K562 (cell line): ENCODE results near the gene PREP. TPM values are rescaled to one million over a fixed set of nuclear protein-coding genes. Genes with fewer than 3 reads are reported as not detected.

ENCODE experiments used
- ATAC-seq: fragments of 200-7000 bp; cut with Tn5 transposase; 3 replicates; pipeline ENCODE4 v1.9.1; 2020; ENCODE audit warnings: moderate library complexity
- BruUV-seq: library from RNA; stranded (reverse); fragments of 400-500 nt; replicated peaks from 2 replicates; lab custom pipeline; 2021; lab: Mats Ljungman, UMichigan
- CTCF ChIA-PET: fragments of 300-600 bp; formaldehyde crosslinking; extraction: SDS; loops from one replicate; lab custom pipeline; 2021; ENCODE audit warnings: low intra/inter-chr PET ratio; lab: Yijun Ruan, JAX
- POLR2A ChIA-PET: fragments of 300-600, 350-650 bp; sonication (Branson Sonifier 250); formaldehyde crosslinking; extraction: SDS; loops from one replicate; lab custom pipeline; 2021; ENCODE audit warnings: antibody characterized with exemption, inconsistent platforms; lab: Yijun Ruan, JAX
- DNase-seq, 4 experiments: peaks; one replicate each; pipeline versions ENCODE4 v3.0.0 to v3.0.0-alpha.2; 2011 to 2018; ENCODE audit warnings: low spot score in 3 of 4, mixed read lengths in 3 of 4; ENCODE audit errors: extremely low read depth in 1 of 4
- FAIRE-seq: peaks from 2 replicates; lab custom pipeline; 2011; peaks lifted over from hg19 to GRCh38; lab: Jason Lieb, UNC
- H2AFZ ChIP-seq: 2 replicates; pipeline ENCODE4 v1.6.0; 2011; ENCODE audit warnings: low read depth, low read length, control low read depth, inconsistent platforms
- H3K27ac ChIP-seq: fragments of 200-600 bp; 3 replicates; pipeline ENCODE4 v1.8.0; 2011; ENCODE audit warnings: low read depth, mild to moderate bottlenecking, control low read depth, inconsistent platforms, low read length, moderate library complexity, mixed read lengths; ENCODE audit errors: extremely low read depth
- H3K27me3 ChIP-seq, 2 experiments: fragments of 300-600 bp in 1 of 2; 2 replicates in 1 of 2; 3 replicates in 1 of 2; pipeline versions ENCODE4 v1.6.0 to v1.8.0; 2011; ENCODE audit warnings: inconsistent platforms in 2 of 2, low read length in 2 of 2, mild to moderate bottlenecking in 1 of 2, mixed read lengths in 1 of 2, moderate library complexity in 1 of 2; ENCODE audit not compliant: control insufficient read depth in 2 of 2, insufficient read depth in 2 of 2
- H3K36me3 ChIP-seq: fragments of 300-600 bp; 3 replicates; pipeline ENCODE4 v1.8.0; 2011; ENCODE audit warnings: mild to moderate bottlenecking, low read length, inconsistent platforms; ENCODE audit not compliant: control insufficient read depth, insufficient read depth
- H3K4me1 ChIP-seq, 2 experiments: fragments of 200-600 bp in 1 of 2; replicated peaks in 1 of 2; 2 replicates in 1 of 2; 3 replicates in 1 of 2; pipeline versions ENCODE4 v1.5.1 to v1.8.0; 2011; ENCODE audit warnings: inconsistent platforms in 2 of 2, low read length in 2 of 2, mild to moderate bottlenecking in 1 of 2, mixed read lengths in 1 of 2, moderate library complexity in 1 of 2; ENCODE audit not compliant: control insufficient read depth in 2 of 2, insufficient read depth in 2 of 2
- H3K4me2 ChIP-seq: 2 replicates; pipeline ENCODE4 v1.6.1; 2011; ENCODE audit warnings: low read length, control low read depth, inconsistent platforms, mixed read lengths; ENCODE audit not compliant: insufficient read depth
- H3K4me3 ChIP-seq: fragments of 200-600 bp; sonication (generic), shearing (Covaris generic); 2 replicates; pipeline ENCODE4 v1.5.1; 2016; ENCODE audit warnings: control low read depth, inconsistent platforms
- H3K79me2 ChIP-seq: fragments of 200-600 bp; 3 replicates; pipeline ENCODE4 v1.8.0; 2011; ENCODE audit warnings: low read length, inconsistent platforms; ENCODE audit not compliant: control insufficient read depth, insufficient read depth
- H3K9ac ChIP-seq, 2 experiments: 2 replicates each; pipeline versions ENCODE4 v1.6.0 to v1.6.1; 2011; ENCODE audit warnings: low read depth in 2 of 2, low read length in 2 of 2, control low read depth in 1 of 2, inconsistent platforms in 1 of 2, mild to moderate bottlenecking in 1 of 2, mixed read lengths in 1 of 2; ENCODE audit not compliant: insufficient read depth in 1 of 2
- H3K9me1 ChIP-seq: one replicate; pipeline ENCODE4 v1.6.0; 2011; ENCODE audit warnings: inconsistent platforms, mild to moderate bottlenecking, low read length, moderate library complexity; ENCODE audit not compliant: control insufficient read depth, insufficient read depth
- H3K9me3 ChIP-seq: replicated peaks from 2 replicates; pipeline ENCODE4 v1.5.1; 2011; ENCODE audit warnings: low read depth, low read length, inconsistent platforms; ENCODE audit not compliant: control insufficient read depth, insufficient read depth
- H4K20me1 ChIP-seq: replicated peaks from 2 replicates; pipeline ENCODE4 v1.6.1; 2011; ENCODE audit warnings: low read length, inconsistent platforms, mixed read lengths; ENCODE audit not compliant: control insufficient read depth, insufficient read depth
- MEIS2 ChIP-seq: fragments of 450-650 bp; IDR thresholded peaks from 2 replicates; pipeline ENCODE4 v1.6.1; 2014; ENCODE audit warnings: mild to moderate bottlenecking; ENCODE audit not compliant: partially characterized antibody
- NELFE ChIP-seq: IDR thresholded peaks from 2 replicates; pipeline ENCODE4 v1.6.1; 2011; ENCODE audit warnings: mild to moderate bottlenecking; ENCODE audit not compliant: insufficient read depth, insufficient read length
- ZNF41 ChIP-seq: fragments of 250-450 bp; sonication (Bioruptor Pico); conservative IDR thresholded peaks from 2 replicates; pipeline ENCODE4 v1.4.0; 2020; ENCODE audit warnings: mild to moderate bottlenecking
- WGBS: fragments of 100-300 bp; shearing (Covaris generic); methylation state at CpG from one replicate; pipeline ENCODE4 v1.1.6; 2016; ENCODE audit warnings: low coverage, mixed read lengths; ENCODE audit not compliant: insufficient coverage; ENCODE audit errors: missing lambda C conversion rate; 5-methylcytosine and 5-hydroxymethylcytosine counted together
- in situ Hi-C: fragments of 300-500 bp; cut with MboI; formaldehyde crosslinking; loops from 4 replicates; pipeline ENCODE4 v1.15.0; 2018; ENCODE audit warnings: inconsistent platforms, mixed read lengths
- intact Hi-C: fragments of 100-400 bp; cut with micrococcal nuclease; formaldehyde crosslinking; loops from 2 replicates; pipeline ENCODE4 v1.14.2; 2022
- polyA plus RNA-seq, 8 experiments: library from polyadenylated mRNA; depleted of rRNA in 4 of 8; stranded (reverse) in 5 of 8; unstranded in 3 of 8; fragments of >200 nt; fragmentation: Nextera tagmentation in 2 of 8; fragmentation: Illumina TruSeq in 1 of 8; extraction: Ambion mirVana in 2 of 8; extraction: Trizol in 1 of 8; gene quantifications; 2 replicates each; pipeline versions ENCODE4 v1.2.1 to v1.2.3, GENCODE V29; 2011 to 2014; ENCODE audit warnings: inconsistent platforms in 1 of 8, missing spikeins in 1 of 8
- total RNA-seq, 7 experiments: library from RNA; depleted of rRNA in 6 of 7; stranded (reverse); fragments of >200 nt in 6 of 7; fragmentation: Illumina TruSeq in 2 of 7; extraction: Trizol in 2 of 7; gene quantifications; 2 replicates each; pipeline versions ENCODE4 v1.2.1 to v1.2.3, GENCODE V29; 2011 to 2021; ENCODE audit warnings: low replicate concordance in 1 of 7
- TF ChIP-seq, protein P1 (sequence below): fragments of 450-650 bp; IDR thresholded peaks from 2 replicates; pipeline ENCODE4 v1.6.1; 2016
- TF ChIP-seq, protein P2 (sequence below), 2 experiments: IDR thresholded peaks in 1 of 2; conservative IDR thresholded peaks in 1 of 2; 2 replicates each; pipeline ENCODE4 v1.6.1; 2016; ENCODE audit warnings: low read depth in 2 of 2, mild to moderate bottlenecking in 1 of 2, missing compliant biosample characterization in 1 of 2, missing genetic modification characterization in 1 of 2, moderate library complexity in 1 of 2

PREP gene
- total and polyA plus RNA-seq, 9 of the 15 experiments (the other 6 are each of a cell fraction or from before 2014, with no cell fraction given): 14.1 to 60.8 (median 28.3) TPM

DNA sequence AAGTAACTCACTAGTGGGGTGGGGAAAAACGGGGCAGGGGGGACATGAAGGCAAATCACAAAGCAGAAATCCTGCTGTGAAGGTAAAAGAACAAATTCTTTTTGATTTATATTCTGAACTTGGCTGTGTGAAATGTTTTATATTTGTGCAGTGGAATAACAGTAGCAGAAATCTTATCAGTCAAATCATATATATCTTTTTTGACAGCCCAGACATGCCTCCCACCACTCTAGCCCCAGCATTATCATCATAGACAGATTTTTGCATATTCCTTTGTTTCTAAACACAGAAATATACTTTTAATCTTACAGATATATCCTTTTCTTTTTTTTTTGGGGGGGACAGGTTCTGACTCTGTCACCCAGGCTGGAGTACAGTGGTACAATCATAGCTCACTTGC is 97.4 kb downstream of the PREP start:
- no TSS peak for BruUV-seq
- Histone ChIP-seq H3K9me3 (no peaks in the 10 kb centered on the region), H3K9me1 (no peaks in the 10 kb centered on the region), H3K27ac (no peak overlapping the region), H2AFZ (no peak overlapping the region), H3K9ac (no peak overlapping the region), H3K27me3 (no peaks in the 10 kb centered on the region), H3K36me3 (peaks cover 29% of the 10 kb centered on the region), H3K4me1 (peaks cover 0 to 2% of the 10 kb centered on the region in 2 experiments; a peak in 2 of 5 replicates), H3K4me3 (no peak overlapping the region), H3K79me2 (no peaks in the 10 kb centered on the region), H3K4me2 (no peak overlapping the region), H4K20me1 (peaks cover 3% of the 10 kb centered on the region; the same call in 1 of the 2 replicates)
- POLR2A ChIA-PET: interaction anchor here (1.7 kb wide), 1 partner anchor 21 kb away, joined by 5 read pairs; no protein-coding TSS in a partner anchor
- FAIRE-seq (no peak), DNase-seq (no peak), ATAC-seq (no peak)
- in situ Hi-C loops (no loop called here), intact Hi-C loops (no loop called here)
- WGBS: 67% methylated on average over 1 of the region's 1 CpG
- CTCF ChIA-PET: no interaction called here
- TF ChIP-seq NELFE (no peak), MEIS2 (peak; percentile 78), ZNF41 (CRISPR knock-in tag) (no peak)
- TF ChIP-seq, protein P1, sequence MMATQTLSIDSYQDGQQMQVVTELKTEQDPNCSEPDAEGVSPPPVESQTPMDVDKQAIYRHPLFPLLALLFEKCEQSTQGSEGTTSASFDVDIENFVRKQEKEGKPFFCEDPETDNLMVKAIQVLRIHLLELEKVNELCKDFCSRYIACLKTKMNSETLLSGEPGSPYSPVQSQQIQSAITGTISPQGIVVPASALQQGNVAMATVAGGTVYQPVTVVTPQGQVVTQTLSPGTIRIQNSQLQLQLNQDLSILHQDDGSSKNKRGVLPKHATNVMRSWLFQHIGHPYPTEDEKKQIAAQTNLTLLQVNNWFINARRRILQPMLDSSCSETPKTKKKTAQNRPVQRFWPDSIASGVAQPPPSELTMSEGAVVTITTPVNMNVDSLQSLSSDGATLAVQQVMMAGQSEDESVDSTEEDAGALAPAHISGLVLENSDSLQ: peak; percentile 59
- TF ChIP-seq, protein P2, sequence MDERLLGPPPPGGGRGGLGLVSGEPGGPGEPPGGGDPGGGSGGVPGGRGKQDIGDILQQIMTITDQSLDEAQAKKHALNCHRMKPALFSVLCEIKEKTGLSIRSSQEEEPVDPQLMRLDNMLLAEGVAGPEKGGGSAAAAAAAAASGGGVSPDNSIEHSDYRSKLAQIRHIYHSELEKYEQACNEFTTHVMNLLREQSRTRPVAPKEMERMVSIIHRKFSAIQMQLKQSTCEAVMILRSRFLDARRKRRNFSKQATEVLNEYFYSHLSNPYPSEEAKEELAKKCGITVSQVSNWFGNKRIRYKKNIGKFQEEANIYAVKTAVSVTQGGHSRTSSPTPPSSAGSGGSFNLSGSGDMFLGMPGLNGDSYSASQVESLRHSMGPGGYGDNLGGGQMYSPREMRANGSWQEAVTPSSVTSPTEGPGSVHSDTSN (CRISPR knock-in tag; IDR thresholded peaks at IDR 0.05; ENCODE audit: low read depth): no peak
- TF ChIP-seq, protein P2 (tag; conservative IDR thresholded peaks at IDR 0.05; ENCODE audit: low read depth): peak; percentile 51
